HL-60 (cell line): ENCODE data around the gene LANCL1.

ENCODE experiments used
- DNase-seq, 2 experiments: peaks; one replicate each; pipeline ENCODE4 v3.0.0-alpha.2; 2010 to 2020; ENCODE audit warnings: low read depth in 1 of 2, low spot score in 1 of 2
- H3K27ac ChIP-seq: fragments of 250-450 bp; sonication (Bioruptor Pico); replicated peaks from 2 replicates; pipeline ENCODE4 v1.5.1; 2020; ENCODE audit warnings: mild to moderate bottlenecking, moderate library complexity
- H3K27me3 ChIP-seq: fragments of 250-450 bp; sonication (Bioruptor Pico); 2 replicates; pipeline ENCODE4 v1.5.1; 2021; ENCODE audit warnings: mild to moderate bottlenecking, moderate library complexity; ENCODE audit not compliant: insufficient read depth, poor library complexity, severe bottlenecking
- H3K4me3 ChIP-seq: replicated peaks from 2 replicates; pipeline ENCODE4 v1.5.1; 2011; ENCODE audit warnings: mild to moderate bottlenecking, control low read depth, low read length; ENCODE audit not compliant: insufficient read depth
- GABPA ChIP-seq: IDR thresholded peaks from 2 replicates; pipeline ENCODE4 v1.6.1; 2012; ENCODE audit warnings: low read depth
- POLR2AphosphoS5 ChIP-seq: IDR thresholded peaks from 2 replicates; pipeline ENCODE4 v1.6.1; 2012; ENCODE audit warnings: low read depth
- SPI1 ChIP-seq: IDR thresholded peaks from 2 replicates; pipeline ENCODE4 v1.6.1; 2012; ENCODE audit warnings: low read depth, mild to moderate bottlenecking, borderline replicate concordance
- TF ChIP-seq, protein P1 (sequence below): IDR thresholded peaks from 2 replicates; pipeline ENCODE4 v1.6.1; 2012; ENCODE audit warnings: low read depth; ENCODE audit not compliant: insufficient replicate concordance
- TF ChIP-seq, protein P2 (sequence below): IDR thresholded peaks from one replicate; pipeline ENCODE4 v1.5.1; 2011; ENCODE audit warnings: low read length, control low read depth, inconsistent platforms; ENCODE audit not compliant: insufficient read depth

LANCL1 gene

DNA sequence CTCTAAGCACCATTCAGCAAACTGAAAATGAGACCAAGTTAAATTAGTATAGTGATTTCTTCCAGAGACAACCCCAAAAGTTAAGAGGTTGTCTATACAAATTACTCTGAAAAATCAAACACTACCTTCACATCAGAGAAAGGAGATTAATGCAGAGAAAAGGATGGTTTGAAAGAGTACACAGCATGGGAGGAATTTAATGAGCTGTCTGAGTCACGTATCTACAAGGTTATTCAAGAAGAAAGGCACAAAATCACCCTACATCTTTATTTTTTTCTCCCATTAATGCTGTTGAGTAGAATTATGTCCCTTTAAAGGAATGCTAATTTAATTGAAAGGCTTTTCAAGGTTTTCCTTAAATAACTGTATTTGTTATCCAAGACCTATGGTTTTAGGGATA lies 41.1 kb downstream of the LANCL1 start:
- no peak for TF ChIP-seq SPI1
- no peak for TF ChIP-seq GABPA
- TF ChIP-seq, protein P1, sequence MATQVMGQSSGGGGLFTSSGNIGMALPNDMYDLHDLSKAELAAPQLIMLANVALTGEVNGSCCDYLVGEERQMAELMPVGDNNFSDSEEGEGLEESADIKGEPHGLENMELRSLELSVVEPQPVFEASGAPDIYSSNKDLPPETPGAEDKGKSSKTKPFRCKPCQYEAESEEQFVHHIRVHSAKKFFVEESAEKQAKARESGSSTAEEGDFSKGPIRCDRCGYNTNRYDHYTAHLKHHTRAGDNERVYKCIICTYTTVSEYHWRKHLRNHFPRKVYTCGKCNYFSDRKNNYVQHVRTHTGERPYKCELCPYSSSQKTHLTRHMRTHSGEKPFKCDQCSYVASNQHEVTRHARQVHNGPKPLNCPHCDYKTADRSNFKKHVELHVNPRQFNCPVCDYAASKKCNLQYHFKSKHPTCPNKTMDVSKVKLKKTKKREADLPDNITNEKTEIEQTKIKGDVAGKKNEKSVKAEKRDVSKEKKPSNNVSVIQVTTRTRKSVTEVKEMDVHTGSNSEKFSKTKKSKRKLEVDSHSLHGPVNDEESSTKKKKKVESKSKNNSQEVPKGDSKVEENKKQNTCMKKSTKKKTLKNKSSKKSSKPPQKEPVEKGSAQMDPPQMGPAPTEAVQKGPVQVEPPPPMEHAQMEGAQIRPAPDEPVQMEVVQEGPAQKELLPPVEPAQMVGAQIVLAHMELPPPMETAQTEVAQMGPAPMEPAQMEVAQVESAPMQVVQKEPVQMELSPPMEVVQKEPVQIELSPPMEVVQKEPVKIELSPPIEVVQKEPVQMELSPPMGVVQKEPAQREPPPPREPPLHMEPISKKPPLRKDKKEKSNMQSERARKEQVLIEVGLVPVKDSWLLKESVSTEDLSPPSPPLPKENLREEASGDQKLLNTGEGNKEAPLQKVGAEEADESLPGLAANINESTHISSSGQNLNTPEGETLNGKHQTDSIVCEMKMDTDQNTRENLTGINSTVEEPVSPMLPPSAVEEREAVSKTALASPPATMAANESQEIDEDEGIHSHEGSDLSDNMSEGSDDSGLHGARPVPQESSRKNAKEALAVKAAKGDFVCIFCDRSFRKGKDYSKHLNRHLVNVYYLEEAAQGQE = no peak
- TF ChIP-seq, protein P2, sequence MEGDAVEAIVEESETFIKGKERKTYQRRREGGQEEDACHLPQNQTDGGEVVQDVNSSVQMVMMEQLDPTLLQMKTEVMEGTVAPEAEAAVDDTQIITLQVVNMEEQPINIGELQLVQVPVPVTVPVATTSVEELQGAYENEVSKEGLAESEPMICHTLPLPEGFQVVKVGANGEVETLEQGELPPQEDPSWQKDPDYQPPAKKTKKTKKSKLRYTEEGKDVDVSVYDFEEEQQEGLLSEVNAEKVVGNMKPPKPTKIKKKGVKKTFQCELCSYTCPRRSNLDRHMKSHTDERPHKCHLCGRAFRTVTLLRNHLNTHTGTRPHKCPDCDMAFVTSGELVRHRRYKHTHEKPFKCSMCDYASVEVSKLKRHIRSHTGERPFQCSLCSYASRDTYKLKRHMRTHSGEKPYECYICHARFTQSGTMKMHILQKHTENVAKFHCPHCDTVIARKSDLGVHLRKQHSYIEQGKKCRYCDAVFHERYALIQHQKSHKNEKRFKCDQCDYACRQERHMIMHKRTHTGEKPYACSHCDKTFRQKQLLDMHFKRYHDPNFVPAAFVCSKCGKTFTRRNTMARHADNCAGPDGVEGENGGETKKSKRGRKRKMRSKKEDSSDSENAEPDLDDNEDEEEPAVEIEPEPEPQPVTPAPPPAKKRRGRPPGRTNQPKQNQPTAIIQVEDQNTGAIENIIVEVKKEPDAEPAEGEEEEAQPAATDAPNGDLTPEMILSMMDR = no peak
- no peak for TF ChIP-seq POLR2AphosphoS5
- Histone ChIP-seq H3K4me3 (no peak overlapping the region), H3K27ac (no peak overlapping the region), H3K27me3 (no peaks in the 10 kb centered on the region)
- no peak for DNase-seq

DNA sequence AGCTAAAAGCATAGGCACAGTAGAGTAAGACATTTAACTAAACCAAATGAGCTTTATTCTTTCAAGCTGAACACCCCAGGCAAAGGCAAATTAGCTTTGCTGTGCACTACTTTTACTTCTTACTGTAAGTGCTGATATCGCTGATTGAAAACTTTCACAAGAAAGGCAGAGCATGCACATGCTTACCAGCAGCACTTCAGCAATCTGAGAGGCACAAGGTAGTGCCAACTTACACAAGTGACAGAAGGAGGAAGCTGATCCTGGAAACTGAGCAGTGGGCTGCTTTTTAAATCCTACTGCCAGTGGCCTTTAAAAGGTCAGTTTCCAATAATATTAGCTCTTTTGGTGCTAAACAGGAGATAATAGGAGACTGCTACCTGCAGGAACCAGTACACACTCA lies 43.9 kb downstream of the LANCL1 start:
- DNase-seq = no peak
- TF ChIP-seq, protein P1 = no peak
- TF ChIP-seq GABPA = no peak
- H3K4me3 ChIP-seq = no peak overlapping the region

DNA sequence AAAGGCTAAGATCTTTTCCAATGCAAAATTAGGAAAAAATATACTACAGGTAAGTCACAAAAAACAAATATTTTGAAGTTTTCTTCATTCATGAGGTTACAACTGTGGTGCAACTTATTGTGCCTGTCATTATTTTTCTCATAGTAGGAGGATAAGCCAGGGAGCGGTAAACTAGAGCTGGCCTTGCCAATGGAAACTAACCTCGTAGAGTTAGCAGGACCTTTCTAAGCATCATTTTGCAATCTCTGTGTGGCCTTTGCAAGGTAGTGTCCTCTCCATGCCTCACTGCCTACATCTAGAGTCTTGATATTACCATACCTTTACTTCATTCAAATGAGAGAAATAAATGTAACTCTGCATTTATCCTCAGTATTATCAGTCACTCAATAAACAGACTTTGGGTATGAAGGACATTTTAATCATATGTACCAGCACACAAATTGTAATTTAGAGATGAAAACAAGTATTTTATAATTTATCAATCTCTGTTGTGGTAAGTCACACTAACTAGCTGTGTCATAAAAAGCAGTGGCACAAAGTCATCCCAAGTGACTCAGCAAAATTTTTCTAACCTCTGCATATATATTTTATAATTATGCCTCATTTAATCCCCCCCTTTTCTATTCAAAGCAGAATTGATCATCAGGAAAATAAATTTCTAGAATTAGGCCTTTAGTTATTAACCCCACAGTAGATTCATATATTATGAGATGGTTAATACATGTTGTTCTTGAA lies 47.0 kb downstream of the LANCL1 start:
- no peak for DNase-seq
- Histone ChIP-seq H3K27ac (no peak overlapping the region), H3K4me3 (no peak overlapping the region), H3K27me3 (no peaks in the 10 kb centered on the region)
- TF ChIP-seq POLR2AphosphoS5 = no peak
- TF ChIP-seq, protein P2 = no peak
- no peak for TF ChIP-seq SPI1
- TF ChIP-seq GABPA = no peak
- TF ChIP-seq, protein P1 = no peak

More for the DNA sequence above, 43.9 kb downstream of the LANCL1 start:
- H3K27me3 ChIP-seq = no peaks in the 10 kb centered on the region
- no peak overlapping the region for H3K27ac ChIP-seq
